ENCODE data around the gene SPIRE1.

- TF ChIP-seq EZH2 (IDR thresholded peaks at IDR 0.05; ENCODE audit: insufficient read depth, poor library complexity, severe bottlenecking) (no peak), EZH2phosphoT487 (IDR thresholded peaks at IDR 0.05; ENCODE audit: insufficient read depth, low read depth) (no peak)
These were observed 60.1 kb downstream of the SPIRE1 start for GRCh38 chr18:12597760-12598159.

Measured in GM23248 (cell line).